T-helper 1 cell treated with Interleukin-12 subunit alpha and Interleukin-12 subunit beta and Interleukin-4 antibody, amounts not matched to agents 30 ng/mL and 1 ng/mL, for 36 hours (primary cell): ENCODE data around the gene ITGAL. TPM values are rescaled to one million over a fixed set of nuclear protein-coding genes. Genes with fewer than 3 reads are reported as not detected.
"Not testable (repeated sequence)": the region's sequence is repeated elsewhere in the genome, so short reads cannot be mapped to it uniquely, and the experiment has no call there.

Experiments
- intact Hi-C: fragments of 100-400 bp; cut with micrococcal nuclease; formaldehyde crosslinking; loops from one replicate; pipeline ENCODE4 v1.15.1; 2024
- total RNA-seq: library from RNA; stranded (reverse); gene quantifications from 2 replicates; pipeline ENCODE4 v1.2.3, GENCODE V29; 2022

Gene ITGAL
- total RNA-seq, 1 donor from 2014 or later, result 660 TPM

DNA sequence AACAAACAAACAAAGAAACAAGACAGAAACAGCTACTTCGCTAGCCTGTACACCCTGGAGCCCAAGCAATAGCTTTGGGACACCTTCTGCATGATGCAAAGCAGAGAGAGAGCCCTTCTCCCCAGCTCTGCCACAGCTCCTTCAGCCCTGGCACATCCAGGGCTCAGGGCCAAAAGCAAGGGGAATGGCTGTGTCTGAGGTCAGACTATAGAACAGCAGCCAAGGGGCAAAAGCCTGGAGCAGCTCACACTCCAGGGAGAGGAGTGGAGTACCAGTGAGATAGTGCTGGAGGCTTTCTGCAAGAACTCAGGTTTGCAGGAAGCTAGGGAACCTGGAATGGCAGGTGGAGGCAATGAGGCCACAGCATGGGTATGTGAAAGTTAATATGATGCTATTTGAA, 15.3 kb upstream of the ITGAL start:
- intact Hi-C loops, result no loop called here

DNA sequence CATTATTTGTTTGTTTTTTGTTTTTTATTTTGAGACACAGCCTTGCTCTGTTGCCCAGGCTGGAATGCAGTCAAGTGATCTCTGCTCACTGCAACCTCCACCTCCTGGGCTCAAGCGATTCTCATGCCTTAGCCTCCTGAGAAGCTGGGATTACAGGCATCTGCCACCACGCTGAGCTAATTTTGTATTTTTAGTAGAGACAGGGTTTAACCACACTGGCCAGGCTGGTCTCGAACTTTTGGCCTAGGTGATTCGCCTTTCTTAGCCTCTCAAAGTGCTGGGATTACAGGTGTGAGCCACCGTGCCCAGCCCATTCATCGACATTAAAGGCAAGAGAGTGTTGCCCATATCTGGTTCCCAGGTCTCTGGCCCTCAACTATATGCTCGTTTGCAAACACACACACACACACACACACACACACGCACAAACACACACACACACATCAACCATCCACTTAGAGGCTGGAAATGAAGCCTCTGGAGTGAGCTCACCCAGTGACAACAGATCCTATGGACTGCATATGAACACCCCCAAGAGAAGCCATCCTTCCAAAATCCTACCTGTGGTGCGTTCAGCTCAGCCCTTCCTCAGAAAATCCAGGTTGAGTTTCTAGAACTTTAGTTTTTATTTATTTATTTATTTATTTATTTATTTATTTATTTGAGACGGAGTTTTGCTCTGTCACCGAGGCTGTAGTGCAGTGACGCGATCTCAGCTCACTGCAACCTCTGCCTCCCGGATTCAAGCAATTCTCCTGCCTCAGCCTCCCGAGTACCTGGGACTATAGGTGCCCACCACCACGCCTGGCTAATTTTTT, 14.6 kb upstream of the ITGAL start:
- intact Hi-C loops, result loop anchor here (1.0 kb wide), 1 partner anchor 14 kb away; the partner anchor contains the start of gene ITGAL

DNA sequence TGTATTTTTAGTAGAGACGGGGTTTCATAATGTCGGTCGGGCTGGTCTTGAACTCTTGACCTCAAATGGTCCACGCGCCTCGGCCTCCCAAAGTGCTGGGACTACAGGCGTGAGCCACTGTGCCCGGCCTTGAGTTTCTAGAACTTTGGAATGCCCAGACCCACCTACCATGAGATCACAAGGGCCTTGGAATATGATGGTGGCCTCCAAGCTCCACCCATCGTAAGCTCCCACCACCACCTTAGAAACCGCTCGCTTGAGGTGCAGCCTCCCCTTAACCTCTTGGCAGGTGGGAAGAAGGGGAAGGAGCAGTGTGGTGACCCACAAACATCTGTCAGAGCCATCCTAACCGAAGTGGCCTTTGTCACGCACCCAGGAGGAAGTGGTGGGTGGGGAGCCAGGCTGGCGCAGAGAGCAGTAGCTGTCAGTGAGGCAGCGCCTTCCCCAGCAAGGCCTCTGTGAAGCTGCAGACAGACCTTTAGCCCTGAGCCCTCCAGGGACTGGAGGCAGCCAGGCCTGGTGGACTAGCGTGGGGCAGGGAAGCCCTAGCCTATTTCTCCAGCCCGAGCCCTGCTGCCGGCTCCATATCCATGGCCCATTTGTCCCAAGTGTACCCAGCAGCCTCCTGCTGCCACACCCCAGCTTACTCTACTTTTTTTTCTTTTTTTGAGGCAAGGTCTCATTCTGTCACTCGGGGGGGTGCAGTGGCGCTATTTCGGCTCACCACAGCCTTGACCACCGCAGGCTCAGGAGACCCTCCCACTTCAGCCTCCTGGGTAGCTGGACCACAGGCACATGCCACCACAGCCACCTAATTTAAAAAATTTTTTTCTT, 13.8 kb upstream of the ITGAL start:
- intact Hi-C loops, result loop anchor here (1.0 kb wide), 2 partner anchors 14 to 28 kb away; partner anchors contain the start of genes DCTPP1 and ITGAL

DNA sequence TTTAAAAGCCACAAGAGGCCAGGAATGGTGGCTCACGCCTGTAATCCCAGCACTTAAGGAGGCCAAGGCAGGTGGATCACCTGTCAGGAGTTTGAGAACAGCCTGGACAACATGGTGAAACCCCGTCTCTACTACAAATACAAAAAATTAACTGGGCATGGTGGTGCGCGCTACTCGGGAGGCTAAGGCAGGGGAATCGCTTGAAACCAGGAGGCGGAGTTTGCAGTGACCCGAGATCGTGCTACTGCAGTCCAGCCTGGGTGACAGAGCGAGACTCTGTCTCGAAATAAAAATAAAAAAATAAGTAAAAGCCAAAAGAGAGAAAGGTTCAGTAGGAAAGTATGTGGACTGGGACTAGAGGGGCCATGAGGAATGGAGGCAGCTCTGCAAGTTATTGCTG, 13.1 kb upstream of the ITGAL start:
- intact Hi-C loops, result loop anchor here (1.0 kb wide), 1 partner anchor 29 kb away; the partner anchor contains the start of gene DCTPP1

DNA sequence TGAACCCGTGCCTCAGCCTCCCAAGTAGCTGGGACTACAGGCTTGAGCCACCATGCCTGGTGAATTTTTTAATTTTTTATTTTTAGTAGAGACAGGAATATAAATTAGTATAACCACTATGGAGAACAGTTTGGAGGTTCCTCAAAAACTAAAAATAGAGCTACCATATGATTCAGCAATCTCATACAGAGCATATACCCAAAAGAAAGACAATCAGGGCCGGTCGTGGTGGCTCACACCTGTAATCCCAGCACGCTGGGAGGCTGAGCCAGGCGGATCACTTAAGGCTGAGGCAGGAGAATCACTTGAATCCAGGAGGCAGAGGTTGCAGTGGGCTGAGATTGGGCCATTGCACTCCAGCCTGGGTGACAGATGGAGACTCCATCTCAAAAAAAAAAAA, 11.1 kb upstream of the ITGAL start:
- intact Hi-C loops, result not testable (repeated sequence)

DNA sequence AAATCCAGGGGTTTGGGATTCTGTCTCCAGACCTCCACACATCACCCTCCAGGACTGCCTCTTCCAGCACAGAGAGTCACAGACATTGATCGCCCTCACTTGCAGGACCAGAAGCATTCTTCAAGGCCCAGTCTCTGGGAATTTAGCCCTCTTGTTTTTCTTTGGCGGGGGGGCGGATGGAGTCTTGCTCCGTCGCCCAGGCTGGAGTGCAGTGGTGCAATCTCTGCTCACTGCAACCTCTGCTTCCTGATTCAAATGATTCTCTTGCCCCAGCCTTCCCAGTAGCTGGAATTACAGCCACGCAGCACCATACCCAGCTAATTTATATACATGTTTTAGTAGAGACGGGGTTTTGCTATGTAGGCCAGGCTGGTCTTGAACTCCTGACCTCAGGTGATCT, 8.5 kb upstream of the ITGAL start:
- intact Hi-C loops, result no loop called here

DNA sequence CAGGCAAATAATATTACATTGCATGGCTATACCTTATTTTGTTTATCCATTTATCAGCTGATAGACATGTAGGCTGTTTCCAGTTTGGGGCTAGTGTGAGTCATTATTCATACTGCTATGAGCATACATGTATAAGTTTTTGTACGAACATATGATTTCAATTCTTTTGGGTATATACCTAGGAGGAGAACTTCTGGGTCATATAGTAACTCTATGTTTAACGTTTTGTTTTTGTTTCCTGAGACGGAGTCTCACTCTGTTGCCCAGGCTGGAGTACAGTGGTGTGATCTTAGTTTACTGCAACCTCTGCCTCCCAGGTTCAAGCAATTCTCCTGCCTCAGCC, 2.4 kb upstream of the ITGAL start:
- intact Hi-C loops, result loop anchor here (5.0 kb wide), 1 partner anchor 403 kb away; the partner anchor contains the start of gene ALDOA

DNA sequence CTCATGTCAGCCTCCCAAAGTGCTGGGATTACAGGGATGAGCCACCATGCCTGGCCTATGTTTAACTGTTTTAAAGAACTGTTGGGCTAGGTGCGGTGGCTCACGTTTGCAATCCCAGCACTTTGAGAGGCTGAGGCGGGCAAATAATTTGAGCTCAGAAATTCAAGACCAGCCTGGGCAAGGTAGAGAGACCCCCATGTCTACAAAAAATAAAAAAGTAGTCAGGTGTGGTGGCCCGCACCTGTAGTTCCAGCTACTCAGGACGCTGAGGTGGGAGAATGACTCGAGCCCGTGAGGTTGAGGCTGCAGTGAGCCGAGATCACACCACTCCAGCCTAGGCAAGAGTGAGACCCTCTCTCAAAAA, 1.9 kb upstream of the ITGAL start:
- intact Hi-C loops, result loop anchor here (5.0 kb wide), 1 partner anchor 403 kb away; the partner anchor contains the start of gene ALDOA

DNA sequence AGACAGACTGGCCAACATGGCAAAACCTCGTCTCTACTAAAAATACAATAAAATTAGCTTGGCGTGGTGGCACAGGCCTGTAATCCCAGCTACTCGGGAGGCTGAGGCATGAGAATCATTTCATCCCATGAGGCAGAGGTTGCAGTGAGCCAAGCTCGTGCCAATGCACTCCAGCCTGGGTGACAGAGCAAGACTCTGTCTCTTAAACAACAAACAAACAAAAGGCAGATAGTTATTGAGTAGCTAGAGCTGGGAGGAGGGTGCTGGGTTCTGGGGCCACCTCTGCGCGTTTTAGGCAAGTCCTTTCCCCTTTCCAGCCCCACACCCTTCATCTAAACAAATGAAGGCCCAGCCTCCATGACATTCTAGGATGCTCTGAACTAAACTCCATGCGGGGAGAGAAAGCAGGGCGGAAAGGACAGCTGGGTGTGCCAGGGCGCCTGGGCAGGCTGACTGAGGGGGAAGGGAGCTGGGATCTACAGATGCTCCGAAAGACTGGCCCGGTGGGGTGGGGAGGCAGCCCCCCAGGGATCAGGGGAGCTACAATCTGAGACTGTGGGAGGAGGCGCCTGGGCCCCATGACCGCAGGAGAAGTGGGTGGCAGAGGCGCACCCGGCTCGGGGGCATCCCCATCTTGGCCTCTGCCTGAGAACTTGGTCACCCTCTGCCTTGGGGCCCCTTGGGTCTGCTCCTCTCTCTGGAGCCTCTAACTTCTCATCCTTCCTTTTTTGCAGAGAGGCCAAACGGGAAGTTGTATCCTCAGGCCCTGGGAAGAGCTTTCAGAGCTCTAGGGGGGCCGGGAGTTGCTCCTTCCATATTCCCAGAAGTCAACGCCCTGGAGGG, 910 bp downstream of the ITGAL start:
- intact Hi-C loops, result loop anchor here (2.0 to 5.0 kb wide), 2 partner anchors 53 to 406 kb away; partner anchors contain the start of genes ALDOA and ZNF768

DNA sequence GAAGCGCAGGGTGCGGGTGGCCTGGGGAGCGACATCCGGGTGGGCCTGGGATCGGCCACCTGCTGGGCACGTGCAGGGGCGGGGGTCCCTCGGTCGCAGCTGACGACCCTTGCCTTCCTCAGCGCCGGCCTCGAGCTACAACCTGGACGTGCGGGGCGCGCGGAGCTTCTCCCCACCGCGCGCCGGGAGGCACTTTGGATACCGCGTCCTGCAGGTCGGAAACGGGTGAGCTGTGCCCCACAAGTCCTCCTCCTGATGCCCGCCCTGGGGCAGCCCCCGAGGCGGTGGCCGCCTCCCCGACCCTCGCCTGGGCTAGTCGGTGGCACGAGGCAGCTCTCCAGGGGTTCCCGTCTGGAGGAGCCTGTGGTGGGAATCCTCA, 1.5 kb downstream of the ITGAL start:
- intact Hi-C loops, result loop anchor here (5.0 kb wide), 1 partner anchor 407 kb away; the partner anchor contains the start of gene ALDOA

DNA sequence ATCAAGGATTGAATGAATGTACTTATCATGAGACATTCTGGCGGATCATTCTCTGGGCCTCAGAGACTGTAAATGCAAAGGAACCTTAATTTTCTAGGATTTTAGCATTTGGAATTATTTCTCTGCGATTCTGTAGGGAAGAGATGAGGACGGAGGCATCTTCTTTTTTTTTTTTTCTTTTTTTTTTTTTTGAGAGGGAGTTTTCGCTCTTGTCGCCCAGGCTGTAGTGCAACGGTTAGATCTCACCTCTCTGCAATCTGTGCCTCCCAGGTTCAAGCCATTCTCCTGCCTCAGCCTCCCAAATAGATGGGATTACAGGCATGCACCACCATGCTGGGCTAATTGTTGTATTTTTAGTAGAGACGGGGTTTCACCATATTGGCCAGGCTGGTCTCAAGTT, 2.1 kb downstream of the ITGAL start:
- intact Hi-C loops, result loop anchor here (5.0 kb wide), 1 partner anchor 407 kb away; the partner anchor contains the start of gene ALDOA

DNA sequence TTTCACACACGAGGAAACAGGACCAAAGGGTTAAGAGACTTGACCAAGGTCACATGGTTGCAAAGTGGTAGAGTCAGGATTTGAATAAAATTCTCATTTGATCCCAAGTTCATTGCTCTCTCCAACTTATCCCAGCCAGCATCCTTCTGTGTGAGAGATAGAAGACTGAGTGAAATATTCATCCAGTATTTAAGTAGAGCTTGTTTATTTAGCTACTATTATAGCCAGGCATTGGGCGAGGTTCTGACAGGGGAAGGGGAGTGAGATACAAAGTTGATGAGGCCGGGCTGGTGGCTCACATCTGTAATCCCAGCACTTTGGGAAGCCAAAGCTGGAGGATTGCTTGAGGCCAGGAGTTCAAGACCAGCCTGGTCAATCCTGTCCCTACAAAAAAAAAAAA, 4.4 kb downstream of the ITGAL start:
- intact Hi-C loops, result no loop called here

DNA sequence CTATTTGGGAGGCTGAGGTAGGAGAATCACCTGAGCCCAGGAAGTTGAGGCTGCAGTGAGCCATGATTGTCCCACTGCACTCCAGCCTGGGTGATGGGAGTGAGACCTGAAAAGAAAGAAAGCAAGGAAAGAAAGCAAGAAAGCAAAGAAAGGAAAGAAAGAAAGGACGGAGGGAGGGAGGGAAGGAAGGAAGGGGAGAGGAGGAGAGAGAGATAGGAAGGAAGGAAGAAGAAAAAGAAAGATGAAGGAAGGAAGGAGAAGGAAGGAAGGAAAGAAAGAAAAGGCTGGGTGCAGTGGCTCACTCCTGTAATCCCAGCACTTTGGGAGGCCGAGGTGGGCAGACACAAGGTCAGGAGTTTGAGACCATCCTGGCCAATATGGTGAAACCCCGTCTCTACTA, 5.2 kb downstream of the ITGAL start:
- intact Hi-C loops, result not testable (repeated sequence)

DNA sequence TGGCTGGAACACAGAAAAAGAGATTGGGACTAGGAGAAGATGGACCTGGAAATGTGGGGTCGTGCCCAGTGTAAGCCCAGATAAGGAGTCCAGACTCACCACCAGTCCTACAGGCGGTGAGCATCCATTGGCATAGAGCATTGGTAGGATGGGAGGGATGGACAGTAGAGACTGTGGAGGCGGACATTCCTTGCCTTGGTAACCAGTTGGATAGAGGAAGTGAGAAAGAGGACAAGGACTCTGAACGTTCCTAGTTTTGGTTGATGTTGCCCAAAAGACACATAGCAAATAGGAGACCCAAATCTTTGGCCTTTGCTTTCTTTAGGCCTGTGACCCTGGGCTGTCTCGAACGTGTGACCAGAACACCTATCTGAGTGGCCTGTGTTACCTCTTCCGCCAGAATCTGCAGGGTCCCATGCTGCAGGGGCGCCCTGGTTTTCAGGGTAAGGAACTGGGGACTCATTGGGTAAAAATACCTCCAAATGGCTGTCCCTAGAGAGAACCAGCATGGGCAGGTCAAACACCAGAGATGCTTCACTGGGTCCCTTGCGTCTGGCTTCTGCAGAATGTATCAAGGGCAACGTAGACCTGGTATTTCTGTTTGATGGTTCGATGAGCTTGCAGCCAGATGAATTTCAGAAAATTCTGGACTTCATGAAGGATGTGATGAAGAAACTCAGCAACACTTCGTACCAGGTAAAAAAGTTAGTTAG, 6.4 kb downstream of the ITGAL start:
- intact Hi-C loops, result no loop called here

DNA sequence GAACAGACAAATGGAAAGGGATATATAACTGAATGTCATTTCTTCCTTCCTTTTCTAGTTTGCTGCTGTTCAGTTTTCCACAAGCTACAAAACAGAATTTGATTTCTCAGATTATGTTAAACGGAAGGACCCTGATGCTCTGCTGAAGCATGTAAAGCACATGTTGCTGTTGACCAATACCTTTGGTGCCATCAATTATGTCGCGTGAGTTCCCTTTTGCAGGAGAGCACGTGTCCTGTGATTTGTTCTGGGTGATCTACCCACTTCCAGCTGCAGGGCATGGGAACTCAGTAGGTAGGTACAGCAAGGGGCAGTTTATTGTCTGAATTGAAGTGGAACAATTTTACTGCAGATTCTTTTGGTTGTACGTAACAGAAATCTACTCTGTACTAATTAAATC, 8.8 kb downstream of the ITGAL start:
- intact Hi-C loops, result loop anchor here (2.0 kb wide), 1 partner anchor 13 kb away; no protein-coding TSS in a partner anchor

DNA sequence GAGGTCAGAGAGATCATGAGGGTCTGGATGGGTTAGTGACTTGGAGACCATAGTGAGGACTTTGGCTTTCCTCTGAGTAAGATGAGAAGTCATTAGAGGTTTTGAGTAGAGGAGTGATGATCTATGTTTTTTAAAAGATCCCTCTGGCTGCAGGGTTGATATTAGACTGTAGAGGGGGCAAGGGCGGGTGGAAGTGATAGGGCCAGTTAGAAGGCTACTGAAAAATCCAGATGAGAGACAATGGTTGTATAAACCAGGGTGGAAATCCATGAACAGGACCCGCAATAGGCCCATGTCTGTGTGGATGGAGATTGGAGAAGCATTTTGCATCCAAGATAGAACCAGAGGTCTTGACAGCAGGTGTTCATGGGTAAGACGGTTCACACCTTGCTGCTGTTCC, 9.8 kb downstream of the ITGAL start:
- intact Hi-C loops, result no loop called here

DNA sequence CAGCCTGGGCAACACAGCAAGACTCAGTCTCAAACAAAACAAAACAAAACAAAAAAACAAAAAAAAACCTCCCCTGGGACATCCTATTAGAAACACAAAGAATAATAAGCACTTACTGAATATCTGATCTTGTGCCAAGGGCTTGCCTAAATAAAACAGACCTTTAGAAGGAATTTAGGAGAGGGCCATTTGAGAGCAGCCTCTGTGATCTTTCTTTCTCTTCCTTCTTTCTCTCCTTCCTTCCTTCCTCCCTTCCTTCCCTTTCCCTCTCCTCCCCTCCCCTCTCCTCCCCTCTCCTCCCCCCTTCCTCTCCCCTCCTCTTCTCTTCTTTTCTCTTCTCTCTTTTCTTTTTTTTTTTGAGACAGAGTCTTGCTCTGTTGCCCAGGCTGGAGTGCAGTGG, 12.3 kb downstream of the ITGAL start:
- intact Hi-C loops, result no loop called here

DNA sequence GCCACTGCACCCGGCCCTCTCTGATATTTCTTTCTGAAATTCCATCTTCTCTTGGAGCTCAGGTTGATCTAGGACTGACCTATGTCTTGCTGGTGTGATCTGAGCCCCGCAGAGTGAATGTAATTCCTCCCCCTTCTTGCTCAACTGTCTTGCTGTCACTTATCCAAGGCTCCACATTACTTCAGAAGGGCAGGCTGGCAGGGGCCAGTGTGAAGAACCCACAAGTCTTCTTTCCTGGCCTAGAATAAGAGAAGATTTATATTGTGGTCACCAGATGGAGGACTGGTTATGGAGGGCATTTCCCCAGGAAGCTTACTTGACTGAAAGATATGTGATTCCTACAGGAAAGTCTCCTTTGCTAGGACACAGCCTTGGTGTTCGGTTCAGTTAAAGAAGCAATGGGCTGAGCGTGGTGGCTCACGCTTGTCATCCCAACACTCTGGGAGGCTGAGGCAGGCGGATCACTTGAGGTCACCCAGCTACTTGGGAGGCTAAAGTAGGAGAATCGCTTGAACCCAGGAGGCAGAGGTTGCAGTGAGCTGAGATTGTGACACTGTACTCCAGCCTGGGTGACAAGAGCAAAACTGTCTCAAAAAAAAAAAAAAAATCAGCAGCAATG, 13.4 kb downstream of the ITGAL start:
- intact Hi-C loops, result no loop called here

DNA sequence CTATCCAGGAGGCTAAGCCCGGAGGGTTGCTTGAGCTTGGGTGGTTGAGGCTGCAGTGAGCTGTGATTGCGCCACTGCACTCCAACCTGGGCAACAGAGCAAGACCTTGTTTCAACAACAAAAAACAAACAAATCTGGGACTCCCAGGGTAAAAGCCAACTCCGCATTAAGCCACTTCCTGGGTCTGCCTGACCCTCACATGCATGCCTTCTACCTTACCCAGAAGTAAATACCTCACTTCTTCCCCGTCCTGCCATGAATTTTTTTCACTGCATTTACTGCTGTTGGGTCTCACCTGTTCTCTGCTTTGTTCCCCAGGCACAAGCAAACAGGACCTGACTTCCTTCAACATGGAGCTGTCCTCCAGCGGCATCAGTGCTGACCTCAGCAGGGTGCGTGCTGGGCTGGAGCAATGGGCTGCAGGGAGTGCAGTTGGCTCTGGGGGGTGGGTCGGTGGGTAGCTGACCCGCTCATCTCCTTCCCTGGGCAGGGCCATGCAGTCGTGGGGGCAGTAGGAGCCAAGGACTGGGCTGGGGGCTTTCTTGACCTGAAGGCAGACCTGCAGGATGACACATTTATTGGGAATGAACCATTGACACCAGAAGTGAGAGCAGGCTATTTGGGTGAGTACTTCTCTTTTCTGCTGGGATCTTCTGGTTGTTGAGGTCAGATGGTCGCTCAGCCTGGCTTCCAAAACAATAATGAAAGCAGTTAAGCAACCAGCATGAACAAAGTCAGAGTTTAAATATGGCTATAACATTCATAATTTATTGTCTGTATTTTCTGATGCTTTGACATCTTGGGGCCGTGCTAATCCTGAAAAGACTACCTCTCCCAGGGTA, 16.4 kb downstream of the ITGAL start:
- intact Hi-C loops, result no loop called here
